Embryonic facial prominence (tissue), 1 donor: ENCODE measurements around the gene SCYL1.

Source experiments
- DNase-seq: peaks from one replicate; pipeline ENCODE4 v3.0.0-alpha.2; 2016; ENCODE audit errors: extremely low spot score

The SCYL1 gene

GRCh38 chr11:65581928-65582327, 57.0 kb downstream of the SCYL1 start:
- DNase-seq, result no peak

DNA sequence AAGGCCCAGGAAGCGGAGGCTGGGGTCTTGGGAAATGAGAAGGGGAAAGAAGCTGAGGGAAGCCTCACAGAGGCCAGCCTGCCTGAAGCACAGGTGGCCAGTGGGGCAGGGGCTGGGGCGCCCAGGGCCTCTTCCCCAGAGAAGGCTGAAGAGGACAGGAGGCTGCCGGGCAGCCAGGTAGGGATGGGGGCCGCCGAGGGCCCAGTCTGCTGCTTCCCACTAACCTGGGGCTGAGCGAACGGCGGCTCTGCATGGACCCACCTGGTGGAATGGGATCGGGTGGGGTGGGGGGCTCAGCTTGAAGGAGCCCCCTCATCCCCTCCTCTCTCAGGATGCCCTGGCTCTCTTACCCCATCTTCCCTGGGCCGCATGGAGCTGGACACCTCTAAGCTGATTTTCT, 58.7 kb downstream of the SCYL1 start:
- no peak for DNase-seq

DNA sequence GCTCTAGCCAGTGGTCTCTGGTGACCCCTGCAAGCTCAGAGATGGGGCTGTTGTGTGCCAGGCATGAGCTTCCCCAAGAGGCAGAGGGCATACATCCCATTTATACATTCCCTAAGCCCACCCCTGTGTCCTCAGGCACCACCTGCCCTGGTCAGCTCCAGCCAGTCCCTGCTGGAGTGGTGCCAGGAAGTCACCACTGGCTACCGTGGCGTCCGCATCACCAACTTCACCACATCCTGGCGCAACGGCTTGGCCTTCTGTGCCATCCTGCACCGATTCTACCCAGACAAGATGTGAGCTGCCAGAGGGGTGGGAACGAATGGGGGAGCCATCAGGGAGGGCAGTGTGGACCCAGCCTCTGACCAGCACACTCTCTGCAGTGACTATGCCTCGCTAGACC, 59.2 kb downstream of the SCYL1 start:
- DNase-seq, result no peak

DNA sequence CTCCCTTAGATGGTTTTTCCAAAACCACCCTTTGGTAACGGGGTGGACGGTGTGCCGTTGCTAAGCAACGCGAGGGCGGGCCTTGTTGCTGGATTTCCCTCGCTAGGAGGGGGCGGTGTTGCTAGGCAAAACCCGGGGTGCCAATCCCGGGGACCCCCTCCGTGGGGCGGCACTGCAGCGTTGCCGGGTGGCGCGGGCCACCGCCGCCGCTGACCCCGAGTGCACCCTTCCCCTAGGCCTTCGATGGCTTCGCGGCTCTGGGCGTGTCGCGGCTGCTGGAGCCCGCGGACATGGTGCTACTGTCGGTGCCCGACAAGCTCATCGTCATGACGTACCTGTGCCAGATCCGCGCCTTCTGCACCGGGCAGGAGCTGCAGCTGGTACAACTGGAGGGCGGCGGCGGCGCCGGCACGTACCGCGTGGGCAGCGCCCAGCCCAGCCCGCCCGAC, 59.9 kb downstream of the SCYL1 start:
- DNase-seq, result no peak

GRCh38 chr11:65585396-65586246, 60.7 kb downstream of the SCYL1 start:
- DNase-seq, result no peak

- DNase-seq, result no peak
These were observed 61.4 kb downstream of the SCYL1 start for GRCh38 chr11:65586247-65586630.

DNA sequence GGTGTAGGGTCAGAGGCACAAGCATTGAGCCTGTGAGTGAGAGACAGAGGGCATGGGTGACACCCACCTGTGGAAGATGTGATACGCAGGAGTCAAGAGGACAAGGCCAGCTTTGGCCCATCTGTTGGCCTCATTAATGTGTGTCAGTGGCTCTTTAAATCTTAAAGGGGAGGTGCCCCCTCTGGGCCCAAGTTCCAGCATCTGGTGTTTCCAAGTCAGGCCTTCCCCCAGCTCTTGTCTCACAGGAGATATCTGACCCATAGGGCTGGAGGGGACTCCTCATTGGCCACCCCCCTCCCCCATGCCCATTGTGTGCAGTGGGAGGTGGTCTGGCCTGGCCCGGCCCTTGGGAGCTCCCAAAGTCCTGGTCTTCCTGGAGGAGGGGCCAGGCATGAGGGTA, 61.8 kb downstream of the SCYL1 start:
- DNase-seq, result no peak
